Activated B cell treated with CpG ODN at 0.5 μM for 24 hours (primary cell): ENCODE results near the gene IL15RA. TPM values are rescaled to one million over a fixed set of nuclear protein-coding genes. Genes with fewer than 3 reads are reported as not detected.
"Not testable (repeated sequence)": the region's sequence is repeated elsewhere in the genome, so short reads cannot be mapped to it uniquely, and the experiment has no call there.

Experiments used
- ATAC-seq: fragments of 200-7000 bp; cut with Tn5 transposase; one replicate; pipeline ENCODE4 v1.10.0; 2021; ENCODE audit warnings: low read depth, mild to moderate bottlenecking, moderate library complexity
- CTCF ChIA-PET: fragments of 350-600 bp; sonication (Branson Sonifier 250); formaldehyde crosslinking; loops from one replicate; lab custom pipeline; 2021; ENCODE audit warnings: antibody characterized with exemption; lab: Charles Lee
- POLR2A ChIA-PET: fragments of 350-600 bp; sonication (Branson Sonifier 250); formaldehyde crosslinking; loops from one replicate; lab custom pipeline; 2021; ENCODE audit warnings: antibody characterized with exemption; lab: Charles Lee
- DNase-seq: peaks from one replicate; pipeline ENCODE4 v3.0.0; 2022
- H3K27ac Mint-ChIP-seq: one replicate; pipeline ENCODE4 v1.8.0; 2020; ENCODE audit warnings: mixed read lengths
- H3K27me3 Mint-ChIP-seq: one replicate; pipeline ENCODE4 v1.8.0; 2021; ENCODE audit warnings: mixed read lengths
- H3K36me3 Mint-ChIP-seq: one replicate; pipeline ENCODE4 v1.8.0; 2021; ENCODE audit warnings: low read depth, mixed read lengths
- H3K4me1 Mint-ChIP-seq: one replicate; pipeline ENCODE4 v1.8.0; 2021; ENCODE audit warnings: mixed read lengths
- H3K4me3 Mint-ChIP-seq: one replicate; pipeline ENCODE4 v1.8.0; 2020; ENCODE audit warnings: mild to moderate bottlenecking, mixed read lengths
- H3K9me3 Mint-ChIP-seq: one replicate; pipeline ENCODE4 v1.8.0; 2020; ENCODE audit warnings: mixed read lengths
- intact Hi-C: fragments of 100-400 bp; cut with micrococcal nuclease; formaldehyde crosslinking; loops from one replicate; pipeline ENCODE4 v1.15.1; 2024
- total RNA-seq: library from RNA; stranded (reverse); gene quantifications from 2 replicates; pipeline ENCODE4 v1.2.3, GENCODE V29; 2022
- TF ChIP-seq, protein P1 (sequence below): fragments of 200-600 bp; IDR thresholded peaks from one replicate; pipeline ENCODE4 v1.8.0; 2022; ENCODE audit warnings: antibody characterized with exemption, mild to moderate bottlenecking

IL15RA gene
- total RNA-seq, 1 donor from 2014 or later, result 19.1 TPM

DNA sequence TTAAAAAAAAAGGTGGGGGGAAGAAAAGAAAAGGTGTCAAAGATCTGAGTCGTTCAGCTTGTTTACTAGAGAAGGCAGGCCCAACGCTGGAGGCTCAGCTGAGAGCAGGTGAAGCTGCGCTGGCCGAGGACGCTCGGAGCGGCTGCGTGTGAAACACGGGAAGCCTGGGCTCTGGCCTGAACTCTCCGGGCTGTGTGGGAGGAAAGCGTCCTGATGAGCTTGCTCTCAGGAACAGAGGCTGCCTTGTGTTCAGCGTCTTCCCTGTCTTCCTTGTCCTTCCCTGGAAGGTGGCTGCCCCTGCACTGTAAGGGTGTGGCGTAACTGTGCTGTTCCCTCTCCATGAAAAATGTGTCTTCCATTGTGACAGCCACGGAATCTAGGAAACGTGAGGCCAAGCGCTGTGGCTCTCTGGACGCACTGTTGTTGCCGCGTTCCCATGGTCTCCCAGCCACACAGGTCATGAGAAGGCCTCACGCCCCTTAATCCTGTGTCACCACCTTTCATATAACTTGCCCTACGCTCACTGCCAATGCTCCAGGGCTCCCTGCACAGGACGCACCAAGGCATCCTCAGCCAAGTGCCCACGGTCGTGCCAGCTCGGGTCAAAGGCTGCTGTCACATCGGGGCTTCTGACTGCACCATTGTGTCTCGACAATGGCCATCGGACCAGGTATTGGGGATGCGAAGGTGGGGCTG, 15.8 kb downstream of the IL15RA start:
- DNase-seq (no peak), ATAC-seq (no peak)
- ChIA-PET CTCF (no interaction called here), POLR2A (no interaction called here)
- no peak overlapping the region for H3K4me3 Mint-ChIP-seq
- H3K4me1 Mint-ChIP-seq, result no peaks in the 10 kb centered on the region
- H3K9me3 Mint-ChIP-seq, result no peaks in the 10 kb centered on the region
- peaks cover 55% of the 10 kb centered on the region for H3K36me3 Mint-ChIP-seq
- TF ChIP-seq, protein P1, sequence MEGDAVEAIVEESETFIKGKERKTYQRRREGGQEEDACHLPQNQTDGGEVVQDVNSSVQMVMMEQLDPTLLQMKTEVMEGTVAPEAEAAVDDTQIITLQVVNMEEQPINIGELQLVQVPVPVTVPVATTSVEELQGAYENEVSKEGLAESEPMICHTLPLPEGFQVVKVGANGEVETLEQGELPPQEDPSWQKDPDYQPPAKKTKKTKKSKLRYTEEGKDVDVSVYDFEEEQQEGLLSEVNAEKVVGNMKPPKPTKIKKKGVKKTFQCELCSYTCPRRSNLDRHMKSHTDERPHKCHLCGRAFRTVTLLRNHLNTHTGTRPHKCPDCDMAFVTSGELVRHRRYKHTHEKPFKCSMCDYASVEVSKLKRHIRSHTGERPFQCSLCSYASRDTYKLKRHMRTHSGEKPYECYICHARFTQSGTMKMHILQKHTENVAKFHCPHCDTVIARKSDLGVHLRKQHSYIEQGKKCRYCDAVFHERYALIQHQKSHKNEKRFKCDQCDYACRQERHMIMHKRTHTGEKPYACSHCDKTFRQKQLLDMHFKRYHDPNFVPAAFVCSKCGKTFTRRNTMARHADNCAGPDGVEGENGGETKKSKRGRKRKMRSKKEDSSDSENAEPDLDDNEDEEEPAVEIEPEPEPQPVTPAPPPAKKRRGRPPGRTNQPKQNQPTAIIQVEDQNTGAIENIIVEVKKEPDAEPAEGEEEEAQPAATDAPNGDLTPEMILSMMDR, result no peak
- no peaks in the 10 kb centered on the region for H3K27me3 Mint-ChIP-seq
- intact Hi-C loops, result no loop called here
- H3K27ac Mint-ChIP-seq, result no peak overlapping the region

GRCh38 chr10:5960973-5961275, 16.4 kb downstream of the IL15RA start:
- ATAC-seq, POLR2A ChIA-PET, CTCF ChIA-PET, H3K4me1 Mint-ChIP-seq, H3K9me3 Mint-ChIP-seq, H3K27me3 Mint-ChIP-seq, H3K4me3 Mint-ChIP-seq, intact Hi-C loops, DNase-seq, H3K27ac Mint-ChIP-seq: not testable (repeated sequence)
- H3K36me3 Mint-ChIP-seq, result peaks cover 58% of the 10 kb centered on the region

DNA sequence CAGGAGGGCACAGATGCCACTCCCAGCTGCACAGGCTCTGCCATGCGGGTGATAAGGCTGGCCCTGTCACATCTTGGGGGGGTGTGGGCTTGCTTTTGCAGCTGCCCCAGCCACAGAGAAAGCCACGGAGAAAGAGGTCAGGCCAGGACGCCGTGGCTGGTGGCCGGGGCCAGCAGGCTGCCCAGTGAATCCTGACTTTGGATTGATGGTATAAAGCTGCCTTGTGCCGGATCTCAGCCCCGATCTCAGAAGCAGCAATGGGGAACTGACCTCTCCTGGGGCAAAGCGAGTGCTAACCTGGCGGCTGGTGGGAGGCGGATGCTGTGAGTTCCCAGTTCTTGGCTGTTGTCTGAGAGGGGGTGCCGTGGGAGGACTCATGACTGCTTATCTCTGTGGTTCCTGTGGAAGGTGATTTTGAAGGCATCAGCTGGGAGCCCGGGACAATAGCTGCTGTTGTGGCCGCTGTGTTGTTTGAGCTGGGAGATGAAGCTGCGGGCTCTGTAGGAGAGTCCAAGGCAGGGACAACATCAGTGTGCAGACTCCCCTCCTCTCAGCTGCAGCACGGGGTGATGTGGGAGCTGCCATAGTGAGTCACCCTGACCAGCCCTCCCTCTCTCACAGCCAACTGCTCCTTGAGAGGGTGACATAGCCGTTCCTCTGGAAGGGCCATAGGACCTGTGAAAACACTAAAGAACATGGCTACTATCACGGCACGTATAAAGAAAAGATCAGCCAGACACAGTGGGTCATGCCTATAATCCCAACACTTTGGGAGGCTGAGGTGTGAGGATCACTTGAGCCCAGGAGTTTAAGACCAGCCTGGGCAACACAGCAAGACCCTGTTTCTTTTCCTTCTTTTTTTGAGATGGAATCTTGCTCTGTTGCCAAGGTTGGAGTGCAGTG, 17.0 kb downstream of the IL15RA start:
- intact Hi-C loops, result no loop called here
- Mint-ChIP-seq H3K4me3 (no peak overlapping the region), H3K27me3 (no peaks in the 10 kb centered on the region), H3K36me3 (peaks cover 54% of the 10 kb centered on the region), H3K4me1 (no peaks in the 10 kb centered on the region), H3K9me3 (no peaks in the 10 kb centered on the region), H3K27ac (no peak overlapping the region)
- CTCF ChIA-PET, result no interaction called here
- POLR2A ChIA-PET, result no interaction called here
- no peak for DNase-seq
- TF ChIP-seq, protein P1, result no peak
- no peak for ATAC-seq

- CTCF ChIA-PET, result interaction anchor here (1.1 kb wide), 1 partner anchor 11 kb away, joined by 3 read pairs; no protein-coding TSS in a partner anchor
Measured at GRCh38 chr10:5959581-5960069, 17.7 kb downstream of the IL15RA start.

DNA sequence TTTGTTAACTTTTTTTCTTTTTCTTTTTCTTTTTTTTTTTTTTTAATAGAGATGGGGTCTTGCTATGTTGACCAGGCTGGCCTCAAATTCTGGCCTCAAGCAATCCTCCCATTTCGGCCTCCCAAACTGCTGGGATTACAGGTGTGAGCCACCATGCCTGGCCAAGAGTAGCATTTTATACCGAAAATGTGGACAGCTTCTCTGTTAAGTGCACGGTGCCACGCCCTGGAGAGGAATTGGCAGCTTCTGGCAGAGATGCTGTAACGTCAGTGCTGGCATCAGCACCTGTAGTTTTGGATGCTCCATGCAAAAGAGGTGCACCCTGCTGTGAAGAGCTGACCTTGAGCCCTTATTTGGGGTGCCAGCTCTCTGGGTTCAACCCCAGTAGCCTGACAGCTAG, 18.2 kb downstream of the IL15RA start:
- POLR2A ChIA-PET, result no interaction called here
- Mint-ChIP-seq H3K4me1 (no peaks in the 10 kb centered on the region), H3K27ac (no peak overlapping the region), H3K4me3 (no peak overlapping the region), H3K27me3 (no peaks in the 10 kb centered on the region), H3K36me3 (peaks cover 52% of the 10 kb centered on the region), H3K9me3 (no peaks in the 10 kb centered on the region)
- TF ChIP-seq, protein P1, result no peak
- intact Hi-C loops, result no loop called here
- CTCF ChIA-PET, result interaction anchor here (1.1 kb wide), 1 partner anchor 10 kb away, joined by 3 read pairs; no protein-coding TSS in a partner anchor
- DNase-seq (no peak), ATAC-seq (no peak)

More at GRCh38 chr10:5959581-5960069, 17.7 kb downstream of the IL15RA start:
- Mint-ChIP-seq H3K27ac (no peak overlapping the region), H3K9me3 (no peaks in the 10 kb centered on the region), H3K4me3 (no peak overlapping the region), H3K4me1 (no peaks in the 10 kb centered on the region), H3K36me3 (peaks cover 54% of the 10 kb centered on the region), H3K27me3 (no peaks in the 10 kb centered on the region)
- ATAC-seq (no peak), DNase-seq (no peak)
- TF ChIP-seq, protein P1, result no peak
- POLR2A ChIA-PET, result no interaction called here
- intact Hi-C loops, result no loop called here
